Neural progenitor cell (in vitro differentiated cells): ENCODE measurements around the gene ARHGEF39.

ENCODE experiments used
- EZH2 ChIP-seq: fragments of 200-600 bp; sonication (generic); IDR thresholded peaks from 2 replicates; pipeline ENCODE4 v1.6.1; 2017; ENCODE audit warnings: antibody characterized with exemption, mild to moderate bottlenecking, moderate library complexity
- EZH2phosphoT487 ChIP-seq: fragments of 200-600 bp; sonication (generic); IDR thresholded peaks from 2 replicates; pipeline ENCODE4 v1.6.1; 2017; ENCODE audit warnings: antibody characterized with exemption
- TF ChIP-seq, protein P1 (sequence below): fragments of 200-600 bp; sonication (generic); IDR thresholded peaks from 2 replicates; pipeline ENCODE4 v1.5.1; 2017; ENCODE audit warnings: antibody characterized with exemption, mild to moderate bottlenecking

DNA sequence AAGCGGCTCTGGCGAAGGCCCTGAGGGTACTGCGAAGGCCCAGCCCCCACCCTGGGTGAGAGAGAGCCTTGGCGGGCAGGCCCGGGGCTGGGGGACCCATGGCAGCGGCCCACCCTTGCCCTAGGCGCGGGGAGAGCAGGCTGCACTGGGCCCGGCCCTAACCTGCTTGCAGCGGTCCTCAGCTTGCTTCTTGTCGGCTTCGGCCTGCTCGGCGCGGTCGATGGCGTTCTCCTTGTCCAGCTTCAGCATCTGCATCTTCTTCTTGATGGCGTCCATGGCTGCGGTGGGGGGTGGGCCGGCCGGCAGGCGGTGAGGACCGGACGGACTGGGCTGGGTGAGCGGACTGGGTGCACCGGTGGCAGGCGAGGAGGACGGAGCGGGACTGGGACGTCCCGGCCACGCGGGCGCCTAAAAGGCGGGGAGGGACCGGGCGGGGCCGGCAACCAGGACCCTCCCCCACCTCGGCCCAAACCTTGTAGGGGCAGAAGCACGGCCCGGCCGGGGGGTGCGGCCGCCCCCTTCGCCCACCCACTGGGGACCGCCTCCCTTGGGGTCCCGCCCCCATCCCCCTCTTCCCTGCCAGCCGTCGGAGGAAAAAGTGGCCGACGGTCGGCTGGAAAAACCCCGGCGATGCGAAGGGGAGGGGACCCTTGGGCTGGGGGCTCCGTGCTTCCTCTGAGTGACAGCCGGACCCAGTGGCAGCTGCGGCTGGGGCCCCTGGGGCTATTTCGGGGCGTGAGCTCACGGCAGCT is 24.7 kb upstream of the ARHGEF39 start, which contains the start of gene TPM2:
- TF ChIP-seq, protein P1, sequence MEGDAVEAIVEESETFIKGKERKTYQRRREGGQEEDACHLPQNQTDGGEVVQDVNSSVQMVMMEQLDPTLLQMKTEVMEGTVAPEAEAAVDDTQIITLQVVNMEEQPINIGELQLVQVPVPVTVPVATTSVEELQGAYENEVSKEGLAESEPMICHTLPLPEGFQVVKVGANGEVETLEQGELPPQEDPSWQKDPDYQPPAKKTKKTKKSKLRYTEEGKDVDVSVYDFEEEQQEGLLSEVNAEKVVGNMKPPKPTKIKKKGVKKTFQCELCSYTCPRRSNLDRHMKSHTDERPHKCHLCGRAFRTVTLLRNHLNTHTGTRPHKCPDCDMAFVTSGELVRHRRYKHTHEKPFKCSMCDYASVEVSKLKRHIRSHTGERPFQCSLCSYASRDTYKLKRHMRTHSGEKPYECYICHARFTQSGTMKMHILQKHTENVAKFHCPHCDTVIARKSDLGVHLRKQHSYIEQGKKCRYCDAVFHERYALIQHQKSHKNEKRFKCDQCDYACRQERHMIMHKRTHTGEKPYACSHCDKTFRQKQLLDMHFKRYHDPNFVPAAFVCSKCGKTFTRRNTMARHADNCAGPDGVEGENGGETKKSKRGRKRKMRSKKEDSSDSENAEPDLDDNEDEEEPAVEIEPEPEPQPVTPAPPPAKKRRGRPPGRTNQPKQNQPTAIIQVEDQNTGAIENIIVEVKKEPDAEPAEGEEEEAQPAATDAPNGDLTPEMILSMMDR: no peak
- TF ChIP-seq EZH2phosphoT487 (no peak), EZH2 (no peak)
